Neural cell (in vitro differentiated cells): ENCODE data around the gene SLC11A2. TPM values are rescaled to one million over a fixed set of nuclear protein-coding genes. Genes with fewer than 3 reads are reported as not detected.

ENCODE experiments used
- H2AFZ ChIP-seq: fragments of 200-600, 300-800 bp; sonication (generic), shearing (Covaris generic); 2 replicates; pipeline ENCODE4 v1.6.0; 2014; ENCODE audit warnings: low read depth, mild to moderate bottlenecking, antibody characterized with exemption, low read length, moderate library complexity
- H3F3A ChIP-seq: fragments of 200-600 bp; shearing (Covaris generic); 2 replicates; pipeline ENCODE4 v1.6.1; 2016; ENCODE audit warnings: mild to moderate bottlenecking, moderate library complexity, mixed read lengths, antibody characterized with exemption, low read length; ENCODE audit not compliant: insufficient read depth, poor library complexity, severe bottlenecking
- H3K27ac ChIP-seq: fragments of 200-600, 300-800 bp; sonication (generic), shearing (Covaris generic); 2 replicates; pipeline ENCODE4 v1.5.1; 2014; ENCODE audit warnings: mild to moderate bottlenecking, low read length, moderate library complexity
- H3K27me3 ChIP-seq: fragments of 300-800, 200-600 bp; sonication (generic), shearing (Covaris generic); 2 replicates; pipeline ENCODE4 v1.6.0; 2014; ENCODE audit warnings: mild to moderate bottlenecking, low read depth, low read length, moderate library complexity; ENCODE audit not compliant: insufficient read depth
- H3K36me3 ChIP-seq: fragments of 300-800, 200-600 bp; sonication (generic), shearing (Covaris generic); 2 replicates; pipeline ENCODE4 v1.5.1; 2014; ENCODE audit warnings: mild to moderate bottlenecking, antibody characterized with exemption, low read length, moderate library complexity; ENCODE audit not compliant: insufficient read depth
- H3K4me2 ChIP-seq: fragments of 300-800, 200-600 bp; sonication (generic), shearing (Covaris generic); 2 replicates; pipeline ENCODE4 v1.6.0; 2014; ENCODE audit warnings: mild to moderate bottlenecking, low read length
- H3K4me3 ChIP-seq: fragments of 300-800, 200-600 bp; sonication (generic), shearing (Covaris generic); 2 replicates; pipeline ENCODE4 v1.5.1; 2014; ENCODE audit warnings: mild to moderate bottlenecking, low read length, moderate library complexity
- H3K79me2 ChIP-seq: fragments of 200-600 bp; shearing (Covaris generic); replicated peaks from 2 replicates; pipeline ENCODE4 v1.6.0; 2014; ENCODE audit warnings: mild to moderate bottlenecking, low read length, moderate library complexity; ENCODE audit not compliant: insufficient read depth
- H3K9ac ChIP-seq: fragments of 300-800, 200-600 bp; sonication (generic), shearing (Covaris generic); 2 replicates; pipeline ENCODE4 v1.6.1; 2016; ENCODE audit warnings: mild to moderate bottlenecking, low read length, mixed read lengths
- H3K9me2 ChIP-seq: fragments of 200-600 bp; shearing (Covaris generic); 2 replicates; pipeline ENCODE4 v1.6.1; 2016; ENCODE audit warnings: mild to moderate bottlenecking, low read length, mixed read lengths; ENCODE audit not compliant: insufficient read depth
- H3K9me3 ChIP-seq: fragments of 200-600, 300-800 bp; sonication (generic), shearing (Covaris generic); 2 replicates; pipeline ENCODE4 v1.6.1; 2016; ENCODE audit warnings: mild to moderate bottlenecking, mixed run types, low read length, moderate library complexity, mixed read lengths
- H4K20me1 ChIP-seq: fragments of 200-600 bp; shearing (Covaris generic); 2 replicates; pipeline ENCODE4 v1.6.1; 2016; ENCODE audit warnings: mild to moderate bottlenecking, mixed run types; ENCODE audit not compliant: insufficient read depth
- CTCF ChIP-seq: fragments of 450-650 bp; IDR thresholded peaks from 2 replicates; pipeline ENCODE4 v1.5.1; 2014; ENCODE audit warnings: antibody characterized with exemption, mild to moderate bottlenecking, moderate library complexity; ENCODE audit not compliant: poor library complexity, severe bottlenecking
- EP300 ChIP-seq: fragments of 450-650 bp; conservative IDR thresholded peaks from 2 replicates; pipeline ENCODE4 v1.6.1; 2014; ENCODE audit warnings: antibody characterized with exemption, mild to moderate bottlenecking, moderate library complexity; ENCODE audit not compliant: poor library complexity, severe bottlenecking
- EZH2 ChIP-seq: fragments of 200-600, 300-800 bp; shearing (Covaris generic), sonication (generic); IDR thresholded peaks from 2 replicates; pipeline ENCODE4 v1.6.1; 2014; ENCODE audit warnings: antibody characterized with exemption, low read length, borderline replicate concordance, mild to moderate bottlenecking; ENCODE audit not compliant: insufficient read depth, poor library complexity, severe bottlenecking
- MXI1 ChIP-seq: fragments of 450-650 bp; conservative IDR thresholded peaks from 2 replicates; pipeline ENCODE4 v1.6.1; 2014; ENCODE audit warnings: antibody characterized with exemption, mild to moderate bottlenecking; ENCODE audit not compliant: poor library complexity, severe bottlenecking
- POLR2AphosphoS5 ChIP-seq: IDR thresholded peaks from 2 replicates; pipeline ENCODE4 v1.6.1; 2012
- RAD21 ChIP-seq: fragments of 450-650 bp; conservative IDR thresholded peaks from 2 replicates; pipeline ENCODE4 v1.6.1; 2014; ENCODE audit warnings: antibody characterized with exemption, mild to moderate bottlenecking, moderate library complexity
- REST ChIP-seq: IDR thresholded peaks from 2 replicates; pipeline ENCODE4 v1.6.1; 2012; ENCODE audit warnings: borderline replicate concordance
- SMC3 ChIP-seq: fragments of 450-650 bp; conservative IDR thresholded peaks from 2 replicates; pipeline ENCODE4 v1.6.1; 2014; ENCODE audit warnings: antibody characterized with exemption, mild to moderate bottlenecking, moderate library complexity; ENCODE audit not compliant: poor library complexity
- TAF1 ChIP-seq: IDR thresholded peaks from 2 replicates; pipeline ENCODE4 v1.6.1; 2012; ENCODE audit warnings: low read depth
- polyA plus RNA-seq: library from polyadenylated mRNA; depleted of rRNA; stranded (reverse); fragments of >200 nt; gene quantifications from 2 replicates; pipeline ENCODE4 v1.2.3, GENCODE V29; 2014

Gene SLC11A2
- polyA plus RNA-seq, 1 donor from 2014 or later: 62.3 TPM

GRCh38 chr12:50953047-50953446, 73.1 kb downstream of the SLC11A2 start:
- H2AFZ ChIP-seq: no peak overlapping the region

GRCh38 chr12:50952510-50952909, 73.7 kb downstream of the SLC11A2 start, which contains the start of gene HIGD1C:
HIGD1C (plus strand) TSS chr12:50952544; CDS start chr12:50953999, 1,455 bp downstream.
- TF ChIP-seq CTCF (no peak), POLR2AphosphoS5 (no peak), MXI1 (no peak), EP300 (no peak), RAD21 (no peak), EZH2 (no peak), SMC3 (no peak), REST (no peak), TAF1 (no peak)
- no peaks in the 10 kb centered on the region for H3K9me2 ChIP-seq
- no peaks in the 10 kb centered on the region for H3F3A ChIP-seq
- H4K20me1 ChIP-seq: no peaks in the 10 kb centered on the region
- no peaks in the 10 kb centered on the region for H3K36me3 ChIP-seq
- H3K4me3 ChIP-seq: no peak within 1 kb of the TSS
- no peak within 1 kb of the TSS for H3K9ac ChIP-seq
- no peaks in the 10 kb centered on the region for H3K27me3 ChIP-seq
- no peaks in the 10 kb centered on the region for H3K79me2 ChIP-seq
- H3K9me3 ChIP-seq: peaks cover 2% of the 10 kb centered on the region
- no peak within 1 kb of the TSS for H3K4me2 ChIP-seq
- no peak within 1 kb of the TSS for H2AFZ ChIP-seq
- H3K27ac ChIP-seq: no peak within 1 kb of the TSS

More at GRCh38 chr12:50953047-50953446, 73.1 kb downstream of the SLC11A2 start:
- Histone ChIP-seq H3K9me2 (no peaks in the 10 kb centered on the region), H3K79me2 (no peaks in the 10 kb centered on the region), H3K9ac (no peak overlapping the region), H3K9me3 (peaks cover 2% of the 10 kb centered on the region), H3K36me3 (no peaks in the 10 kb centered on the region), H3K27ac (no peak overlapping the region), H3K4me3 (no peak overlapping the region), H3K4me2 (no peak overlapping the region), H3K27me3 (no peaks in the 10 kb centered on the region), H4K20me1 (no peaks in the 10 kb centered on the region), H3F3A (no peaks in the 10 kb centered on the region)
- TF ChIP-seq RAD21: no peak

- no peaks in the 10 kb centered on the region for H3F3A ChIP-seq
- H3K9me3 ChIP-seq: no peaks in the 10 kb centered on the region
- H4K20me1 ChIP-seq: no peaks in the 10 kb centered on the region
- H3K36me3 ChIP-seq: no peaks in the 10 kb centered on the region
- H3K9me2 ChIP-seq: no peaks in the 10 kb centered on the region
- no peak overlapping the region for H3K4me2 ChIP-seq
- no peaks in the 10 kb centered on the region for H3K27me3 ChIP-seq
- no peak overlapping the region for H3K4me3 ChIP-seq
- H3K79me2 ChIP-seq: no peaks in the 10 kb centered on the region
- H3K27ac ChIP-seq: no peak overlapping the region
- no peak overlapping the region for H3K9ac ChIP-seq
- H2AFZ ChIP-seq: no peak overlapping the region
- TF ChIP-seq SMC3 (no peak), MXI1 (no peak), REST (no peak), RAD21 (no peak), EZH2 (no peak), POLR2AphosphoS5 (no peak), CTCF (no peak)
Measured at GRCh38 chr12:50951112-50951511, 75.1 kb downstream of the SLC11A2 start.
